ENCODE data around the gene RAB7B.

DNA sequence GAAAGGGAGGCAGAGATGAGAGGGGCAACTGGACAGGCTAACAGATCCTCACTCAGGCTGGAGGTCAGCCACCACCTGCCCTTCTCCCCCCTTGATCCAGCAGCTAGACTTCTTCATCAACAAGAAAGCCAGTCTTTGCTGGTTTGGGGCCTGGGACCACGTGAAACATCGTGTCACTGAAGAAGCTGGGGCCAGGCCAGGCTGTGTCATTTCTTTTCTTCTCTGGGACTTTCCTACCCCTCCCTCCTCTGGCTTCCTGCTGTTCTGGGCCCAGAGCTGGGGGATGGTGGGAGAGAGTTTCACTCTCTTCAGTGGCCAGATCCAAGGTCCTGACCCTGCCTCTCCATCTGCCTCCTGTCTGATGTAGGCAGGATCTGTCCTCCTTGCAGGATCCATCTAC is 41.8 kb downstream of the RAB7B start:
- TF ChIP-seq, protein P1, sequence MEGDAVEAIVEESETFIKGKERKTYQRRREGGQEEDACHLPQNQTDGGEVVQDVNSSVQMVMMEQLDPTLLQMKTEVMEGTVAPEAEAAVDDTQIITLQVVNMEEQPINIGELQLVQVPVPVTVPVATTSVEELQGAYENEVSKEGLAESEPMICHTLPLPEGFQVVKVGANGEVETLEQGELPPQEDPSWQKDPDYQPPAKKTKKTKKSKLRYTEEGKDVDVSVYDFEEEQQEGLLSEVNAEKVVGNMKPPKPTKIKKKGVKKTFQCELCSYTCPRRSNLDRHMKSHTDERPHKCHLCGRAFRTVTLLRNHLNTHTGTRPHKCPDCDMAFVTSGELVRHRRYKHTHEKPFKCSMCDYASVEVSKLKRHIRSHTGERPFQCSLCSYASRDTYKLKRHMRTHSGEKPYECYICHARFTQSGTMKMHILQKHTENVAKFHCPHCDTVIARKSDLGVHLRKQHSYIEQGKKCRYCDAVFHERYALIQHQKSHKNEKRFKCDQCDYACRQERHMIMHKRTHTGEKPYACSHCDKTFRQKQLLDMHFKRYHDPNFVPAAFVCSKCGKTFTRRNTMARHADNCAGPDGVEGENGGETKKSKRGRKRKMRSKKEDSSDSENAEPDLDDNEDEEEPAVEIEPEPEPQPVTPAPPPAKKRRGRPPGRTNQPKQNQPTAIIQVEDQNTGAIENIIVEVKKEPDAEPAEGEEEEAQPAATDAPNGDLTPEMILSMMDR (IDR thresholded peaks at IDR 0.05; ENCODE audit: insufficient read depth, low read depth, low read length) = no peak
- no peak for TF ChIP-seq EZH2 (IDR thresholded peaks at IDR 0.05; ENCODE audit: insufficient read depth, low read length)

Data from astrocyte (in vitro differentiated cells and primary cell).